Uterus (tissue), 2 donors: ENCODE data around the gene CDH13.

Source experiments
- POLR2A ChIP-seq, 2 donors: fragments of 450-650 bp; IDR thresholded peaks; one replicate each; pipeline ENCODE4 v1.6.1; 2016; ENCODE audit warnings: antibody characterized with exemption in 2 of 2, mild to moderate bottlenecking in 1 of 2, moderate library complexity in 1 of 2
- TF ChIP-seq, protein P1 (sequence below), 4 experiments: fragments of 200-600 bp in 2 of 4; fragments of 450-650 bp in 2 of 4; sonication (generic) in 2 of 4; IDR thresholded peaks; one replicate each; pipeline ENCODE4 v1.5.1; 2016 to 2019; ENCODE audit warnings: antibody characterized with exemption in 4 of 4, mild to moderate bottlenecking in 2 of 4, moderate library complexity in 1 of 4

GRCh38 chr16:83627996-83628395, 1001.2 kb downstream of the CDH13 start:
- TF ChIP-seq, protein P1, sequence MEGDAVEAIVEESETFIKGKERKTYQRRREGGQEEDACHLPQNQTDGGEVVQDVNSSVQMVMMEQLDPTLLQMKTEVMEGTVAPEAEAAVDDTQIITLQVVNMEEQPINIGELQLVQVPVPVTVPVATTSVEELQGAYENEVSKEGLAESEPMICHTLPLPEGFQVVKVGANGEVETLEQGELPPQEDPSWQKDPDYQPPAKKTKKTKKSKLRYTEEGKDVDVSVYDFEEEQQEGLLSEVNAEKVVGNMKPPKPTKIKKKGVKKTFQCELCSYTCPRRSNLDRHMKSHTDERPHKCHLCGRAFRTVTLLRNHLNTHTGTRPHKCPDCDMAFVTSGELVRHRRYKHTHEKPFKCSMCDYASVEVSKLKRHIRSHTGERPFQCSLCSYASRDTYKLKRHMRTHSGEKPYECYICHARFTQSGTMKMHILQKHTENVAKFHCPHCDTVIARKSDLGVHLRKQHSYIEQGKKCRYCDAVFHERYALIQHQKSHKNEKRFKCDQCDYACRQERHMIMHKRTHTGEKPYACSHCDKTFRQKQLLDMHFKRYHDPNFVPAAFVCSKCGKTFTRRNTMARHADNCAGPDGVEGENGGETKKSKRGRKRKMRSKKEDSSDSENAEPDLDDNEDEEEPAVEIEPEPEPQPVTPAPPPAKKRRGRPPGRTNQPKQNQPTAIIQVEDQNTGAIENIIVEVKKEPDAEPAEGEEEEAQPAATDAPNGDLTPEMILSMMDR (IDR thresholded peaks at IDR 0.05) = no peak
- no peak for TF ChIP-seq POLR2A (IDR thresholded peaks at IDR 0.05)
